Measurements from ENCODE around the gene TNFRSF8. TPM values are rescaled to one million over a fixed set of nuclear protein-coding genes. Genes with fewer than 3 reads are reported as not detected.

TNFRSF8 gene
- total and polyA plus RNA-seq, 2 donors (not counting 1 experiment from before 2014, with no cell fraction given), result 0.36 to 0.57 TPM

DNA sequence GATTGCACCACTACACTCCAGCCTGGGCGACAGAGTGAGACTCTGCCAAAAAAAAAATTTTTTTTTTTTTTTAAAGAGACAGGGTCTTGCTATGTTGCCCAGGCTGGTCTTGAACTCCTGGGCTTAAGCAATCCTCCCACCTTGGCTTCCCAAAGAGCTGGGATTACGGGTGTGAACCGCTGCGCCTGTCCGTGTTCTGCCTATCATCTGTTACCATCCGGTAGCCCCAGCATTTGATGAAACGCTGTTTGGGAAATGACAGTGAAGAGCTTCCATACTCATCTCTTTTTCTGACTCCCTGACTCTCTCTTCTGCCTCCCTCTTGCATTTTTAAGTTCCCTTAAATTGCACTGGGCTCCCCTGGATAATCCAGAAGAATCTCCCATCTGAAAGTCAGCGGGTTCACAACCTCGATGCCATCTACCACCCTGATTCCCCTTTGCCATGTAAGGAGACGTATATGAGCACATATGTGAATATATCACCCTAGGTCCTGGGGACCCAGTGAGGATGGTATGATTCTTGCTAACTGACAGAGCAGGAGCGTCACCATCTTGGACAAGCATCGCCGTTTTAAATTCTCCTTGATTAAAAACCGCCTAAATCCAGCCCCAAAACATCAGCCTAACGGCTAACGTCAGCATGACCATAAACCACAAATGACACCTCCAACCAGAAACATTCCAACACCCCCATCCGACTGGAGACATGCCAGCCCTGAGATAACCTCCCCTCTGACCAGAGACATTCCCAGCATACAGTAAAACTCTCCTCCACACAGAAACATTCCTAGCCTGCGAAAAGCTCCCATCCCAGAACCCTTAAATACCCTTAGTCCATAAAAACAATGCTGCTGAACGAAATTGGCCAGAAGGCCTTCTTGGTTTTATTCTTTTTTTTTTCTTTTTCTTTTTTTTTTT is 12.4 kb downstream of the TNFRSF8 start:
- Mint-ChIP-seq H3K27me3 (peaks cover 4% of the 10 kb centered on the region), H3K4me3 (no peak overlapping the region), H3K9me3 (ENCODE audit: insufficient read depth) (no peaks in the 10 kb centered on the region), H3K27ac (no peak overlapping the region), H3K4me1 (peaks cover 21% of the 10 kb centered on the region)
- ChIA-PET POLR2A (no interaction called here), CTCF (no interaction called here)
- H3K27ac ChIP-seq (ENCODE audit: low read length in 2 of 2), result no peak overlapping the region
- H3K9ac ChIP-seq (ENCODE audit: low read length), result no peak overlapping the region
- intact Hi-C loops (cut with micrococcal nuclease), result loop anchor here (5.0 kb wide), 2 partner anchors 33 to 93 kb away; partner anchors contain the start of gene MFN2
- no peaks in the 10 kb centered on the region for H4K20me1 ChIP-seq (ENCODE audit: control insufficient read depth, insufficient read depth, low read length, poor library complexity, severe bottlenecking)
- peaks cover 0 to 3% (median 0%) of the 10 kb centered on the region in 3 donors for H3K9me3 ChIP-seq (ENCODE audit: control extremely low read depth in 1 of 3, control insufficient read depth in 2 of 3, insufficient read depth in 1 of 3, low read length in 2 of 3)
- 93% methylated on average over 13 of the region's 19 CpGs for WGBS (ENCODE audit: insufficient coverage)
- no peak overlapping the region for H2AFZ ChIP-seq (ENCODE audit: insufficient read depth, low read depth, low read length, poor library complexity, severe bottlenecking)
- TF ChIP-seq EZH2 (IDR thresholded peaks at IDR 0.05; ENCODE audit: borderline replicate concordance, insufficient read depth, low read depth, low read length, poor library complexity, severe bottlenecking), result no peak
- TF ChIP-seq, protein P1, sequence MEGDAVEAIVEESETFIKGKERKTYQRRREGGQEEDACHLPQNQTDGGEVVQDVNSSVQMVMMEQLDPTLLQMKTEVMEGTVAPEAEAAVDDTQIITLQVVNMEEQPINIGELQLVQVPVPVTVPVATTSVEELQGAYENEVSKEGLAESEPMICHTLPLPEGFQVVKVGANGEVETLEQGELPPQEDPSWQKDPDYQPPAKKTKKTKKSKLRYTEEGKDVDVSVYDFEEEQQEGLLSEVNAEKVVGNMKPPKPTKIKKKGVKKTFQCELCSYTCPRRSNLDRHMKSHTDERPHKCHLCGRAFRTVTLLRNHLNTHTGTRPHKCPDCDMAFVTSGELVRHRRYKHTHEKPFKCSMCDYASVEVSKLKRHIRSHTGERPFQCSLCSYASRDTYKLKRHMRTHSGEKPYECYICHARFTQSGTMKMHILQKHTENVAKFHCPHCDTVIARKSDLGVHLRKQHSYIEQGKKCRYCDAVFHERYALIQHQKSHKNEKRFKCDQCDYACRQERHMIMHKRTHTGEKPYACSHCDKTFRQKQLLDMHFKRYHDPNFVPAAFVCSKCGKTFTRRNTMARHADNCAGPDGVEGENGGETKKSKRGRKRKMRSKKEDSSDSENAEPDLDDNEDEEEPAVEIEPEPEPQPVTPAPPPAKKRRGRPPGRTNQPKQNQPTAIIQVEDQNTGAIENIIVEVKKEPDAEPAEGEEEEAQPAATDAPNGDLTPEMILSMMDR (IDR thresholded peaks at IDR 0.05), result no peak
- H3K4me2 ChIP-seq (replicated peaks; ENCODE audit: low read depth, low read length, poor library complexity, severe bottlenecking), result no peak overlapping the region
- no peaks in the 10 kb centered on the region for H3K79me2 ChIP-seq (ENCODE audit: control insufficient read depth, insufficient read depth, low read length)
- no peak overlapping the region for H3K4me3 ChIP-seq (ENCODE audit: control extremely low read depth in 1 of 5, extremely low read depth in 1 of 5, insufficient read depth in 1 of 5, low read depth in 2 of 5, low read length in 4 of 5)
- peaks cover 0 to 7% (median 2%) of the 10 kb centered on the region in 4 experiments for H3K27me3 ChIP-seq (replicated peaks in 1 of 4; ENCODE audit: control extremely low read depth in 1 of 4, control insufficient read depth in 3 of 4, insufficient read depth in 4 of 4, low read length in 3 of 4)
- no peaks in the 10 kb centered on the region for H3K36me3 ChIP-seq (replicated peaks in 1 of 2; ENCODE audit: control extremely low read depth in 1 of 2, control insufficient read depth in 1 of 2, extremely low read depth in 1 of 2, insufficient read depth in 2 of 2, low read length in 1 of 2)
- ATAC-seq (ENCODE audit: low read depth) (no peak), DNase-seq (no peak)
- peaks cover 4 to 20% of the 10 kb centered on the region in 2 donors for H3K4me1 ChIP-seq (ENCODE audit: control insufficient read depth in 2 of 2, insufficient read depth in 2 of 2, low read length in 2 of 2)
